ENCODE results near the gene NRXN2.

Gene NRXN2

GRCh38 chr11:64583296-64584262, 139.4 kb downstream of the NRXN2 start:
- no peak for TF ChIP-seq ZSCAN23 (tag by site-specific recombination; IDR thresholded peaks at IDR 0.05)
- TF ChIP-seq ZNF791 (tag by site-specific recombination; IDR thresholded peaks at IDR 0.05) = no peak
- no peak for TF ChIP-seq ZNF362 (tag by site-specific recombination; IDR thresholded peaks at IDR 0.05)
- TF ChIP-seq GLIS2 (tag by site-specific recombination; IDR thresholded peaks at IDR 0.05) = no peak
- TF ChIP-seq SP2 (tag by site-specific recombination; IDR thresholded peaks at IDR 0.05) = no peak
- TF ChIP-seq ZNF214 (tag by site-specific recombination; IDR thresholded peaks at IDR 0.05; ENCODE audit: borderline replicate concordance) = no peak
- TF ChIP-seq KLF9 (tag by site-specific recombination; IDR thresholded peaks at IDR 0.05; ENCODE audit: low read depth) = no peak
- TF ChIP-seq ZFP3 (tag by site-specific recombination; IDR thresholded peaks at IDR 0.05; ENCODE audit: low read depth) = no peak
- TF ChIP-seq ZNF16 (tag by site-specific recombination; IDR thresholded peaks at IDR 0.05; ENCODE audit: low read depth) = no peak
- no peak for TF ChIP-seq KLF8 (tag by site-specific recombination; IDR thresholded peaks at IDR 0.05)
- no peak for TF ChIP-seq ZNF677 (tag by site-specific recombination; IDR thresholded peaks at IDR 0.05)
- Histone ChIP-seq H3K27ac (ENCODE audit: extremely low read depth, low read depth, low read length) (no peak overlapping the region), H3K4me3 (ENCODE audit: low read depth, low read length) (no peak overlapping the region), H3K4me1 (ENCODE audit: control insufficient read depth, insufficient read depth, low read length) (no peaks in the 10 kb centered on the region), H3K9me3 (ENCODE audit: control insufficient read depth, insufficient read depth, low read depth, low read length) (no peaks in the 10 kb centered on the region), H3K36me3 (ENCODE audit: control insufficient read depth in 2 of 2, insufficient read depth in 1 of 2, low read length in 2 of 2) (no peaks in the 10 kb centered on the region)
- ChIA-PET POLR2A (no interaction called here), CTCF (no interaction called here)

- H3K36me3 ChIP-seq (ENCODE audit: control insufficient read depth in 2 of 2, insufficient read depth in 1 of 2, low read length in 2 of 2) = no peaks in the 10 kb centered on the region
- CTCF ChIA-PET = interaction anchor here (0.6 kb wide), 1 partner anchor 1011 kb away, joined by 3 read pairs; no protein-coding TSS in a partner anchor
- TF ChIP-seq ZNF416 (tag by site-specific recombination; IDR thresholded peaks at IDR 0.05) = no peak
- TF ChIP-seq ZFP41 (tag by site-specific recombination; IDR thresholded peaks at IDR 0.05; ENCODE audit: borderline replicate concordance) = no peak
- TF ChIP-seq ZNF404 (tag by site-specific recombination; IDR thresholded peaks at IDR 0.05) = no peak
- no peak for TF ChIP-seq ZNF211 (tag by site-specific recombination; IDR thresholded peaks at IDR 0.05; ENCODE audit: low read depth)
- no peak for TF ChIP-seq ZNF501 (tag by site-specific recombination; IDR thresholded peaks at IDR 0.05)
- TF ChIP-seq ZSCAN30 (tag by site-specific recombination; IDR thresholded peaks at IDR 0.05) = no peak
- no peak for TF ChIP-seq ZNF26 (tag by site-specific recombination; IDR thresholded peaks at IDR 0.05)
- no peak for TF ChIP-seq ZNF140 (tag by site-specific recombination; IDR thresholded peaks at IDR 0.05)
- TF ChIP-seq ZNF292 (tag by site-specific recombination; IDR thresholded peaks at IDR 0.05; ENCODE audit: borderline replicate concordance, low read depth) = no peak
- TF ChIP-seq SP2 (tag by site-specific recombination; IDR thresholded peaks at IDR 0.05) = no peak
- no peak for TF ChIP-seq ZNF639 (tag by site-specific recombination; IDR thresholded peaks at IDR 0.05)
- TF ChIP-seq ZBTB8A (tag by site-specific recombination; IDR thresholded peaks at IDR 0.05) = no peak
- TF ChIP-seq SETDB1 (IDR thresholded peaks at IDR 0.05; ENCODE audit: insufficient read length, low read length) = no peak
- no peak for TF ChIP-seq ZNF626 (tag by site-specific recombination; IDR thresholded peaks at IDR 0.05)
- TF ChIP-seq HOXA7 (CRISPR knock-in tag; IDR thresholded peaks at IDR 0.05; ENCODE audit: borderline replicate concordance) = no peak
- no peak for TF ChIP-seq ZNF274 (IDR thresholded peaks at IDR 0.05; ENCODE audit: low read length)
- no peak for TF ChIP-seq ZNF274 (tag by site-specific recombination; IDR thresholded peaks at IDR 0.05; ENCODE audit: borderline replicate concordance)
- TF ChIP-seq ZBTB1 (tag by site-specific recombination; IDR thresholded peaks at IDR 0.05) = no peak
- TF ChIP-seq ZNF48 (tag by site-specific recombination; IDR thresholded peaks at IDR 0.05) = no peak
- POLR2A ChIA-PET = no interaction called here
- no peaks in the 10 kb centered on the region for H3K9me3 ChIP-seq (ENCODE audit: control insufficient read depth, insufficient read depth, low read depth, low read length)
- no peak overlapping the region for H3K4me3 ChIP-seq (ENCODE audit: low read depth, low read length)
- H3K27ac ChIP-seq (ENCODE audit: extremely low read depth, low read depth, low read length) = no peak overlapping the region
- H3K4me1 ChIP-seq (ENCODE audit: control insufficient read depth, insufficient read depth, low read length) = no peaks in the 10 kb centered on the region
Measured at GRCh38 chr11:64582885-64583284, 140.1 kb downstream of the NRXN2 start.
